T-helper 9 cell (primary cell): ENCODE data around the gene CLN6.
"Not testable (repeated sequence)": the region's sequence is repeated elsewhere in the genome, so short reads cannot be mapped to it uniquely, and the experiment has no call there.

ENCODE experiments used
- DNase-seq: peaks from one replicate; pipeline ENCODE4 v3.0.0-alpha.2; 2020

CLN6 gene

DNA sequence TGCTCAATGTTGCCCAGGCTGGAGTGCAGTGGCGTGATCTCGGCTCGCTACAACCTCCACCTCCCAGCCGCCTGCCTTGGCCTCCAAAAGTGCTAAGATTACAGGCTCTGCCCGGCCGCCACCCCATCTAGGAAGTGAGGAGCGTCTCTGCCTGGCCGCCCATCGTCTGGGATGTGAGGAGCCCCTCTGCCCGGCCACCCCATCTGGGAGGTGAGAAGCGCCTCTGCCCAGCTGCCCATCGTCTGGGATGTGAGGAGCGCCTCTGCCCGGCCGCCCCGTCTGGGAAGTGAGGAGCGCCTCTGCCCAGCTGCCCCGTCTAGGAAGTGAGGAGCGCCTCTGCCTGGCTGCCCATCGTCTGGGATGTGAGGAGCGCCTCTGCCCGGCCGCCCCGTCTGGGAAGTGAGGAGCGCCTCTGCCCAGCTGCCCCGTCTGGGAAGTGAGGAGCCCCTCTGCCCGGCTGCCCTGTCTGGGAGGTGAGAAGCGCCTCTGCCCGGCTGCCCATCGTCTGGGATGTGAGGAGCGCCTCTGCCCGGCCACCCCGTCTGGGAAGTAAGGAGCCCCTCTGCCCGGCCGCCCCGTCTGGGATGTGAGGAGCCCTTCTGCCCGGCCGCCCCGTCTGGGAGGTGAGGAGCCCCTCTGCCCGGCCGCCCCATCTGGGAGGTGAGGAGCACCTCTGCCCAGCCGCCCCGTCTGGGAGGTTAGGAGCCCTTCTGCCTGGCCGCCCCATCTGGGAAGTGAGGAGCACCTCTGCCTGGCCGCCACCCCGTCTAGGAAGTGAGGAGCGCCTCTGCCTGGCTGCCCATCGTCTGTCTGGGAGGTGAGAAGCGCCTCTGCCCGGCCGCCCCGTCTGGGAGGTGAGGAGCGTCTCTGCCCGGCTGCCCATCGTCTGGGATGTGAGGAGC, 7.7 kb downstream of the CLN6 start:
- DNase-seq: not testable (repeated sequence)

DNA sequence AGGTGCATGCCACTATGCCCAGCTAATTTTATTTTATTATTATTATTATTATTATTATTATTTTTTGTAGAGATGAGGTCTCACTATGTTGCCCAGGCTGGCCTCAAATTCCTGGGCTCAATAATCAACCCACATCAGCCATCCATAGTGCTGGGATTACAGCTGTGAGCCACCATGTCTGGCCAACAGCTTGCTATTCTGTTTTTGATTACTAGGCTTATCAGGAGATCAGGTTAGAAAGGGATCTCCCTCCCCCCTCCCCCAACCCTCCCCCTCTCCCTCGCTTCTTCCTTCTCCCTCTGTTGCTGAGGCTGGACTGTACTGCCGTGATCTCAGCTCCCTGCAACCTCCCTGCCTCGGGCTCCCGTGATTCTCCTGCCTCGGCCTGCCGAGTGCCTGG, 8.6 kb downstream of the CLN6 start:
- DNase-seq: no peak

DNA sequence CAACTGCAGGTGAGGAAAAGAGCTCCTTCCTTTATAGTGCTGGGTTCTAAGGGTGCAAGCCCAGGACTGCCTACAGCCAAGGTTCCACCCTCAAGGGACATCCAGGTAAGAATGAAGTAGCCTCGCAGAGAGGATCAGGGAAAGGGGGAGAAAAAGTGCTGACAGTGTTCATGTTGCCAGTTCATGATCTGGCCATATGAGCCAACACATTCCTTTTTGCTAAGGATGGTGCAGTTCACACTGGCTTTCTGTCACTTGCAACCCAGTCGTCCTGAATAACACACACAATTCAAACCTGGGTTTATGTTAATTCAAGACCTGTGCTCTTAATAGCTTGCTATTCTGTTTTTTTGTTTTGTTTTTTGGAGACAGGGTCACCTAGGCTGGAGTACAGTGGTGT, 9.0 kb downstream of the CLN6 start:
- DNase-seq: no peak

DNA sequence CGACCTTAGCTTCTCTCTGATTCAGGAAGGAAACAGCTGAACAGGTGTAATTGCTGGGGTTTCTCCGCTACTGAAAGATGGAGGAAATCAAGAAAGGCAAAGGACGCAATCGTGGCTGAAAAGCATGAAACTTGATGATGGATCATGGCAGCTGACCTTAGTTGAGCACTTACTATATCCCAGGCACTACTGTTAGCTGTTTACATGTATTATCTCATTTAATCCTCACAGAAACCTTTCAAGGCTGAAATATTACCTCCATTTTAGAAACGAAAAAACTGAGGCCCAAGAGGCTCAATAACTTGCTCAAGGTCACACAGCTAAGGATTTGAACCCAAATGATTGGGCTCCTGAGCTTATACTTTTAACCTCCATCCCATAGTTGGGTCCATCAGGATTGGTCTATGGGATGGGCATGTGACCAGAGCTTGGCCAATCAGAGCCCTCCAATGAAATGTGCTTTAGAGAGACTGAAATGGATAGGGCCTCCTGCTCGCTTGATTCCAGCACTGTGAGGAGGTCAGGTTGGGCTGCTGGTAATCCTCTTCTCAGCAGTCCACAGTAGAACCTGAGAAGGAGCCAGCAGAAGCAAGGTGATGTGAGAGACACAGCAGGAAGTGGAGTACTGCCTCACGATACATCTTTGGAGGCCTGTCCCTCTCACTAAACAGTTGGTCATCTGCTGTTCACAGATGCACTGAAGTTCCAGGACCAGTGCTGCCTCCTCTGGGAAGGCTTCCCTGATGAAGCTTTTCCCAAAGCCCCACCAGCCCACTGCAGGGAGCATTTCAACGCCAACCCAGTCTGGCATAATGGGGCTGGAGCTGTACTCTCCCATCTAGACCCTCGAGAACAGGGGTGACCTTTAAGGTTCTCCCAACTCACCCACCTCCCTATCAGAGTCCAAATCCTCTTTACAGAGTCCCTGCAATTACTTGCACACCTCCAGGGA, 10.4 kb downstream of the CLN6 start:
- DNase-seq: no peak

DNA sequence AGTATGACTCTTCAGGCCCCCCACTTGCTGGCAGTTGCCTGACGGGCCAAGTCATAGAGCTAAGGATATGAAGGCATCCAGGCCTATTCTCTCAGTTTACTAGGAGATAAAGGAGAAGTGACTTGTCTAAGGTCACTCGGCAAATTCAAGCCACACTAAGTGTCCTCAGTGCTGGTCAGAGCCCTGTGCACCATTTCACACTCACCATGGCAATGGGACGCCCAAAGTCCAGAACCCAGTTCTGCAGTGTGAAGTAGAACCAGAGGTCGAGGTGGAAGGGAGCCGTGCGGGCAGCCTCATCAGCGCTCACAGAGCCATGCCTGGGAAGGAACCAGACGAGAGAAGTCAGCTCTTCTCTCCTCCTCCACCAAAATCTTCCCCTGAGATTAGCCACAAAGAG, 11.2 kb downstream of the CLN6 start:
- DNase-seq: no peak

DNA sequence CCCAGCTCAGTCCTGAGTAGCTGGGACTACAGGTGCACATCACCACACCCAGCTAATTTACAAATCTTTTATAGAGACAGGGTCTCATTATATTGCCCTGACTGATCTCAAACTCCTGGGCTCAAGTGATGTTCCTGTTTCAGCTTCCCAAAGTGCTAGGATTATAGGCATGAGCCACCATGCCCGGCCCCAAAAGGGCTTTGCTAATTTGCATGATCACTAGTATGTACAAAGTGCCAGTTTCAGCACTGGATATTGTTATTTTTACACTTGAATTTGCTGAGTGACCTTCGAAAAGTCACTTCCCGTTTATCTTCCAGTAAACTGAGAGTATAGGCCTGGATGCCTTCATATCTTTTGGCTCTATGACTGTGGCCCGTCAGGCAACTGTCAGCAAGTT, 12.2 kb downstream of the CLN6 start:
- DNase-seq: no peak

DNA sequence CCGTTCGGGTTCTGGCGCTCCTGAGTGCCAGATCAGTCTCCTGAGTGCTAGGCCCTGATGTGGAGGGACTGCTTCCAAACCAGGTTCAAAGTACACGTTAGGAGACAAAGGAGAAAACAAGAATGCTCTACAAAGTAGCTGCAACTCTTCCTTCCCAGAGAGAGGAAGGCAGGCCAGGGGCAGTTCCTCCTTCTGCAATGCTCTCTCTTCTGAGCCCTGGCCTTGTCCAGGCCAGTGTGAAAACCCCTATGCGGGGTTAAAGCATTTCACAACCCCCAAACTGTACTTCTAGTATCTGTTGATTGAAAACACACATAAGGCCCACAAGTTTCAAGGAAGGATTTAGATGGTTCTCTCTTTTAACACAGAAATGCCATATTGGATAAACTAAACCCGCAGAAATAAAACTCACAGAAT, 14.7 kb downstream of the CLN6 start:
- no peak for DNase-seq

DNA sequence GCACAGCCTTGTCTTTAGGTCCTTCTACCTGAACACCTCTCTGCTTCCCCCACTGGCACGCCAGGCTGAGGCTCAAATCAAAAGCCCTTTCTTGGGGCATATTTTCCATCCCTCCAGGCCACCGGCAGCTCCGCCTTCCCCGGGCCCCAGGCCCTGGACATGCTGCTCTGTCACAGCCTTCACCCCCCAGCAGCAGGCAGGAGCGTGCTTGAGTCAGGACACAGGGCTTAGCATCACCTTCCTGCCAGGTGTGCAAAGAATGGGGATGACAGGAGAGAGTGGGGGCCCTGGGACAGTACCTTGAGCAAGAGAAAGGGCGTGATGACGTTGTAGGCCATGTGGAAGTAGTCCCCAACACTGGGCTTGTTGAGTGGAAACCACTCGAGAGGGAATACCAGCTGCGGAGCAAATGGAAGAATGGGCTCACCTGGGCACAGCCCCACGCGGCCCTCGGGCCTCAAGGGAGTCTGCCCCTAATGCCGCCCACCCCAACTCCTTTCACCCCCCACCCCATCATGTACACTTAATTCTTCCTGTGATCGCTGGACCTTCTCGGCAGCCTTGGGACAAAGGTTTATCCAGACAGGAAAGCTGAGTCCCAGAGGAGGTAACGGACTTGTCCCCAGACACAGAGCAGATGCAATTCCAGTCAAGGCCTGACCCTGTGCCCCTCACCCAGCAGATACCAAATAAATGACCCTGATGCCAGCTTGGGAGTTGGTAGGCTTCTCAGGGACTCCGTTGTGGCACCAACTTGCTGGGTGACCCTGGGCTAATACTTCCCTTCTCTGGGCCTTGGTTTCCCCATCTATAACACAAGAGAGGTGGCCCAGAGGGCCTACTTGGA, 15.3 kb downstream of the CLN6 start:
- no peak for DNase-seq

DNA sequence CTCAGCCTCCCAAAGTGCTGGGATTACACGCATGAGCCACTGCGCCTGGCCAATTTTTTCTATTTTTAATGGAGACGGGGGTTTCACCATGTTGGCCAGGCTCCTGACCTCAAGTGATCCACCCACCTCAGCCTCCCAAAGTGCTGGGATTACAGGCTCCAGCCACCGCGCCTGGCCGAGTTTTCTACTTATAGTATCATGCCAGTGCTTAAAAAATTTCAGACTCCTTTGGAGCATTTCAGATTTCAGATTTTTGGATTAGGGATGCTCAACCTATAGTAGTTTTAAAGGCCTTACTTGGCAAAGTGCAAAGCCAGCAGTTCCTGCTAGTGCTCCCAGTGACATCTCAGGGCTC, 16.1 kb downstream of the CLN6 start:
- not testable (repeated sequence) for DNase-seq

DNA sequence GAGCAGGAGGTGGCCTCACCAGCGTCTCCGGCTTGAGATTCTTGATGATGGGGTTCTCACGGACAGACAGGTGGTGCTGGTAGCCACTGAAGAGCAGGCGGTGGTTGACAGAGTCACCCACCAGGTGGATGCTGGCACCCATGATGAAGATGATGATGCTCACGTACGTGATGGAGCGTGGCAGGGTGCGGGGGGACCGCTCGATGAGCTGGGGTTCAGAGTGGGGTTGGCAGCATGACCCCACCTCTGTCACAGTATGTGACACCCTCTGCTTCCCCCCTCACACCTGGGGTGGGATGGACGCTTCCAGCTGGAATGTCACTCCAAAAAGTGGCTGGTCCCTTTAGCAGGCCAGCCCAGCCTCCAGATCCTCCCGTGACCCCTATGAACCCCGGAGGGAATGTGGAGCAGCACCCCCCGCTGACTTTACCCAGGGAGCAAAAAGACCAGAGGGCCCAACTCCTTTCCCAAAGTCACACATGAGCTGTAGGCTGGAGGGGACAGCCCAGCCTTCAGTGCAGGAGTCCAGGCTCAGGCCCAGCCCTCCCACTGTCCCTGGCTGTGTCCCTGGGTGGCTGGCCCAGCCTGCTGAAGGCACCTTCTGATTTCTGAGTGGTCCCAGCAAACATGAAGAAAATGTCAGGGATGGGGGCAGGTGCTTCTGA, 17.7 kb downstream of the CLN6 start:
- no peak for DNase-seq

DNA sequence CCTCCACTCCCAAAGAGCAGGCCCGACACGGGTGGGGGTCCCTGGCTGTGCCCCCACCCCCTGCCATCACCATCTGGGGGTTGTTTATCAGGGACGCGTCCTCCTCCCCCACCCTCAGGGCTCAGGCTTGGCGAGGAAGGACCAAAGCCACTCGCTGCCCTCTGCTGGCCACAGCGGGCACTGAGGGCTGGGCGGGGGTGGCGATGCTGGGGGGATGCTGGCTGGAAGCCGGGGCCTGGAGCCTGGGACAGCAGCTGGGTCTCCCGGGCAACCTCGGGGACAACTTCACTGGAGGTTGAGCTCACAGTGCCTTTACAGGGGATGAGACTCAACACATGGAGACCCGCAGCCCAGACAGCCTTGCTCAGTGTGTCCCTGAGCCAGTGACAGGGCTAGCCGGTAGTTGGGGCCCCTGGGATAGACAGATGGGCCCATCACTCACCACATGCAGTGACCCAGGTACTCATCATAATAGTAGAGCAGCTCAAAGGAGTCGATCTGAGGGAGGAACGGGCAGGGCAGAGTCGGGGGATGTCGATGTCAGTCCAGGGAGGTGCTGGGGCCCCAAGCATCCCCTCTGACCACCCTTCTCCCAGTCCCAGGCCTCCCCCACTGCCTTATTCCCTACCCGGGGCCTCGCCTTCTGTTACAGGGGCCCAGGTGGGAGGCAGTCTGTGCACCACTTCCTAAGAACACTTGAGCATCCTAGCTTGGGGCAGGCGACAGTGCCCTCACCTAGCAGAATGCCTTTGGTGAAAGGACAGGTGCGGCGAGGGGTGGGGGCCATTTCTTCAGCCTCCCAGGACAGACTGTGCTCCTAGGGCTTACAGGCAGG, 18.5 kb downstream of the CLN6 start:
- peak; percentile 31 for DNase-seq

DNA sequence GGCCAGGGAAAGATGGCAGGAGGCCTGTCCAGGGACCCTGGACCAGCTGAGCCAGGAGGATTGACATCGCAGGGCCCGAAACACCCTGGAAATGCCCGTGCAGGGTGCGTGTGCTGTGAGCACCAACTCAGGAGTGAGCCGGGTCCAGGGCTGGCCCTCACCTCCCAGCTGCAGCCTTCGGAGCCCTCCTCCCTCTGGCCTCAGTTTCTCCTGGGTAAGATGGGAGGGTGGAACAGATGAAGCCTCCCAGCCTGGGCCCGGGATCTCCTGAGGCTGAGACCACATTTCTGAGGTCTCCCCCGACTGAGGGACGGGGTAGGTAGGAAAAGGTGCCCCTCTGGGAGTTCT, 19.1 kb downstream of the CLN6 start:
- DNase-seq: no peak

DNA sequence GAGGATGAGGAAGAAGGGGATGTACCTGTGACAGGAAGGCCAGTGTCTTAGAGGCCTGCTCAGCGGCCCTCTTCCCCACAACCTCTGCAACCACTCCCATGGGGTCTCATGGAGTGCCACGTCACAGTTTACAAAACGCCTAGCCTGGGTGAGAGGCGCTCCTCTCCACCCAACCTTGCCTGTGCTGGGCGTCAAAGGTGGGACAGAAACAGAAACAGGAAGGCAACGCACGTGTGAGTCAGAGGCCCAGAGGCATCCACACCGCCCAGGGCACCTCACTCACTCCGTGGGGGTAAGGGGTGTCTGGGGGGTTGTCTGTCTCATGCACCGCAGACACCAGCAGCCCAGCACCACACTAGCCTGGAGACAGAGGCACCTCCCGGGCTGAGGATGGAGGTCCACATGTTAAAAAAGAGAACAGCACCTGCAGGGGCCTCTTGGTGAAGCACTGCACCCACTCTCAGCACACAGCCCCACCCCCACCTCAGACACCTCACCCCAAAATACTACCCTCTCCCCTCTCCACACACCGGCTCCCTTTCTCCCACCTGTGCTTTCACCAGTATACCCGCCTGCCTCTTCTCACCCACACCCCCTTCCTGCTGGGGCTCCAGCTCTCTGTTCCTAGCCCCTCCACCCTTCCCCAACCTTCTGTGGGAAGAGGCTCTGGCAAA, 19.7 kb downstream of the CLN6 start:
- no peak for DNase-seq

DNA sequence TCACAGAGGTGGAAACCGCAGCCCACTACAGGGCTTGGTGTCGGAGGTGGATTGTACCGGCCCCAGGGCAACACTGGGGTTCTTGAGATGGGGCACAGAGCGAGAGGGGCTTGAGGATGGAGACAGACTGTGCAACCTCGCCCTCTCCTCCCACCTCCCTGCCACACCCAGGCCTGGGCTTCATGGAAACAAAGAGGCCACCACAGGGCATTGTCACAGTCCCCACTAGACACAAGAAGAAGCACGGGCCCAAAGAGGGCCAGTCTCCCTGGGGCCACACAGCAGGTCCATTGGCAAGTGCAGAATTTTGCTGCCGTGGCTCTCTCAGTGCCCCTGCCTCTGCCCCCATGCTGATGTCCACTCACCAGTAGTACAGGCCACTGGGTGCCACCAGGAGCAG, 20.3 kb downstream of the CLN6 start:
- DNase-seq: no peak

DNA sequence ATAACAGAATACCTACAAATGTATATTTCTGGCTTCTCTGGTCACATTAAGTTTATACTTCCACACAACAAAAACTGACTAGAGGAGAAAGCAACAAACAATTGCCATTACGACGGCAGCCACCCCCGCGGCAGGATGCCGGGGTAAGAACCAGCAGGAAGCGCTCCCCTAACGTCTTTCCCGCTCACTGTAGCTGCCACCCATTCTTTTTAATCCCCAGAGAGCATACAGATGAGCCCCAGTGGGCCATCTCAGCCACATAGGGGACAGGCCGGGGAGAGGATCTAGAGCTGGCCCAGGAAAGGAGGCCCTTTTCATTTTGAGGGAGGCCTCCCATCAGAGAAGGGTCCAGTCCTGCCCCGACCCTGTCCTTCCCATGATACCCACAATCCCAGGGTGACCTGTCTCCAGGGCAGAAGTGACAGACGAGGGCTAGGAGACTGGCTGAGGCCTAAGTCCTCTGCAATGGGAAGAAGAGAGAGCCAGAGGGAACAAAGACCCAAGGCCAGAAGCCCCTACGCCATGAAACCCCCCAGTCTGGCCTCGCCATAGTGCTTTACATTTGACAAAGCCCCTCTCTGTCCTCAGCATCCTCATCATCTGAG, 20.8 kb downstream of the CLN6 start:
- DNase-seq: no peak

DNA sequence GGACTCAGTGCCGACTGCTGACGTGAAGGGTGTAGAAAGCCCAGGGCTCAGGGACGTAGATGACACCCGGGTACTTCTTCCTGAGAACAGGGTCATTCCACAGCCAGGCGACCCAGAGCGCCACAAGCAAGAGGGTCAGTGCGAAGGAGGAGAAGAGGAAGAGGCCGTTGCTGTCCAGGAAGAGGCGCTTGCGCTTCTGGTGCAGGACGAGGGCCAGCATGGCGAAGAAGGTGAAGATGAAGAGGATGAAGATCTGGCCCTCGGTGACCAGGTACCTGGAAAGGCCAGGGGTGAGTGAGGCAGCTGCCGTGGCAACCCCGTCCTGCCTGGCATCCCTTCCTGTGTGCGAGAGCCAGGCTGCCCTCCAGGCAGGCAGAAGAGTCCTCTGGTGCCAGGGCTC, 21.4 kb downstream of the CLN6 start:
- DNase-seq: no peak

DNA sequence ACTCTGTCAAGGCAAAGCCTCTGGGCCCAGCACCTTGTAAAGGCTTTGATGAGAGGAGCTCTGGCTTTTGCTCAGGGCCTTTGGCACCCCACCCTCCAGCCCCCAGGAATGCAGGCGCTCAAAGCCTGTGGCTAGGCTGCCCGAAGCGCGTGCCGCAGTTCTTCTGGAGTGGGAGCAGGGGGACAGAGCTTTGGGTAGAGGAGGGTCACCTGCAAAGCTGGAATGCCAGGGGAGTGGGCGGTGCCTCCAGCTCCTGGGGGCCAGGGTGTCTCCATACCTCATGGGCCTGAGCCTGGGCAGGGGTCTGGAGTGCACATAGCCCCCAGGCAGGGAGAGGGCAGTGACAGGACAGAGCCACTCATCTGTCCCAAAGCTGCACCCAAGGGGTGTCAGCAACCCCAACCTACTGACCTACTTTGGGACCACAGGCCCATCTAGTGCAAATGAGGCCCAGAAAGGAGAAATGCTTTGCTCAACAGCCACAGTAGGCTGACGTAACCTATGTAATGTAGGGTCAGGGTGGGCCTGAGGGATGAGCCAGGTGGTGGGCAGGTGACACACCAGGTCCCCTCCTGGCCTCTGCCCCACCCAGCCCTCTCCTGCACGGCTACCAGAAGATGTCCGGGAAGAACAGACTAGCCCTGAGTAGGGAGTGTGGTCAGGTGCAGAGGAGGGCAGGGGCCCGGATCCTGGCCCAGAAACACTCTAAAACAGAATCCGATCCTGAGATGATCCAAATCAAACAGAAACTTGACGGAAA, 22.2 kb downstream of the CLN6 start:
- no peak for DNase-seq

DNA sequence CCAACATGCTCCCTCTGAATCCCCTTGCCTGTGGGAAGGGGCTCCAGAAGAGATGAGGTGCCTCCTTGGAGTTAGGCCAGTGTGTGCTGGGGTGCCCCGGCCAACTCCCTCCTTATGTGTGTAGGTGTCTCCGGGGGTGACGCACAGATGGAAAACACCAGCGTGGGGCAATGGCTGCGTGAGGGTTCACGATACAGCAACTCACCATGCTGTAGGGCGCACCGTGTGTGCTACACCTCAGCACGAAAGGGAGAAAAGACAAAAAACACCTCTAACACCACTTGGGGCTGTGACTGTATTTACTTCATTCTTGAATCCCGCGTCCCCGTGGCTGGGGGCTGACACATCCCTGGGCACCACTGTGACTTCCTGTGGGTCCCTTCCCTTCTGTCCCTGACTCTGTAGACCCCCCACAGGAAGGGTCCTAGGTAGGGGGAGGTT, 22.8 kb downstream of the CLN6 start:
- DNase-seq: no peak

DNA sequence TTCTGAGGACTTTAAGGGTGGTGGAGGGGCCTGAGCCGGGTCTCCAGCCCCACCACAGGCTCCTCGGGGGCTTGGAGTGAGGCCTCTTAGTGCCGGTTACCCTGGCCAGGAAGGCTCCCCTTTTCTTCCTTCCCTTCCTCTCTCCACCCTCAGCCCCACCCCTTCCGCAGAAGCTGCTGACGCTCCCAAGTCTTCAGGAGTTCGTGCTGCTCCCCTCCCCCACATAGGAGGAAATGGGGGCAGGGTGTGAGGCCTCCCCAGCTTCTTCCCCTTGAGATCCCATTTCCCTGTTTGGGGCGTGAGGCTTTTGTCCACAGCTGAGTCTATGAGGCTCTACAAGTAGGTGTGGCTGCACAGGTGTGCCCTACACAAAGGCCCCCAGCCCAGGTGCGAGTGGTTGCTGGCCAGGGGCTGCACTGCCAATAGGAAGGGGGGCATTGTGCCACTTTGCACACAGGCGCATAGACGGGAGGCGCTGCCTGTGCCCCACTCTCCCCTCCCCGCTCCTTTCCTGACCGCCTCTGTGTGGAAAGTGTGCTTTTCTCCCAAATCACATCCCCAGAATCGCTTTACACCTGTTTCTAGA, 23.5 kb downstream of the CLN6 start:
- DNase-seq: no peak
